Daoy (cell line): ENCODE data around the gene TEX52. TPM values are rescaled to one million over a fixed set of nuclear protein-coding genes. Genes with fewer than 3 reads are reported as not detected.
"Not testable (repeated sequence)": the region's sequence is repeated elsewhere in the genome, so short reads cannot be mapped to it uniquely, and the experiment has no call there.

Experiments
- DNase-seq: peaks from one replicate; pipeline ENCODE4 v3.0.0-alpha.2; 2015; ENCODE audit warnings: low read depth
- total RNA-seq: library from RNA; depleted of rRNA; stranded (reverse); fragments of >200 nt; shearing (Covaris generic); gene quantifications from 2 replicates; pipeline ENCODE4 v1.2.3, GENCODE V29; 2014

The TEX52 gene
- total RNA-seq, 1 experiment from 2014 or later: not detected

GRCh38 chr12:2864198-2864597, 7.4 kb upstream of the TEX52 start:
- no peak for DNase-seq

GRCh38 chr12:2863402-2863801, 6.6 kb upstream of the TEX52 start:
- not testable (repeated sequence) for DNase-seq

GRCh38 chr12:2862876-2863275, 6.0 kb upstream of the TEX52 start:
- no peak for DNase-seq

- DNase-seq: no peak
These were observed 3.3 kb upstream of the TEX52 start for GRCh38 chr12:2860170-2860569.

- no peak for DNase-seq
These were observed 2.1 kb upstream of the TEX52 start for GRCh38 chr12:2858944-2859421.

- DNase-seq: no peak
These were observed 1.5 kb upstream of the TEX52 start for GRCh38 chr12:2858334-2858733.

GRCh38 chr12:2857576-2857975, 737 bp upstream of the TEX52 start:
- DNase-seq: no peak

GRCh38 chr12:2856051-2856450, 788 bp downstream of the TEX52 start:
- no peak for DNase-seq

- no peak for DNase-seq
These were observed 1.3 kb downstream of the TEX52 start for GRCh38 chr12:2855546-2855945.

GRCh38 chr12:2854669-2855453, 2.0 kb downstream of the TEX52 start:
- no peak for DNase-seq

GRCh38 chr12:2853626-2854025, 3.2 kb downstream of the TEX52 start:
- peak; percentile 83 for DNase-seq

- DNase-seq: no peak
These were observed 4.9 kb downstream of the TEX52 start for GRCh38 chr12:2851931-2852330.

- peak; percentile 69 for DNase-seq
These were observed 11.6 kb downstream of the TEX52 start for GRCh38 chr12:2845280-2845679.

GRCh38 chr12:2844786-2845185, 12.1 kb downstream of the TEX52 start:
- no peak for DNase-seq

GRCh38 chr12:2842948-2843347, 13.9 kb downstream of the TEX52 start:
- DNase-seq: no peak

- DNase-seq: no peak
These were observed 15.7 kb downstream of the TEX52 start for GRCh38 chr12:2841056-2841650.

GRCh38 chr12:2836574-2836973, 20.3 kb downstream of the TEX52 start:
- DNase-seq: no peak

- no peak for DNase-seq
These were observed 21.0 kb downstream of the TEX52 start for GRCh38 chr12:2835691-2836403.

- no peak for DNase-seq
These were observed 22.0 kb downstream of the TEX52 start, which contains the start of gene NRIP2 for GRCh38 chr12:2834581-2835491. TSS of gene NRIP2 (minus strand) at chr12:2835035. CDS start at chr12:2834983, 52 bp downstream.

GRCh38 chr12:2833810-2834209, 23.0 kb downstream of the TEX52 start:
- DNase-seq: no peak

GRCh38 chr12:2833327-2833726, 23.5 kb downstream of the TEX52 start:
- DNase-seq: no peak
